Breast epithelium (tissue), 4 donors: Measurements from ENCODE around the gene STPG3. TPM values are rescaled to one million over a fixed set of nuclear protein-coding genes. Genes with fewer than 3 reads are reported as not detected.

Source experiments
- DNase-seq, 2 donors: peaks; one replicate each; pipeline ENCODE4 v3.0.0-alpha.2; 2019; ENCODE audit warnings: low spot score in 2 of 2
- H3K27ac ChIP-seq, 2 donors: fragments of 200-600 bp; sonication (generic) in 1 of 2; one replicate each; pipeline ENCODE4 v1.5.1; 2016 to 2019; ENCODE audit warnings: mild to moderate bottlenecking in 1 of 2
- H3K27me3 ChIP-seq, 2 donors: fragments of 200-600 bp; sonication (generic) in 1 of 2; one replicate each; pipeline versions ENCODE4 v1.5.1 to v1.6.0; 2017 to 2019; ENCODE audit warnings: control low read depth in 1 of 2, mild to moderate bottlenecking in 1 of 2
- H3K36me3 ChIP-seq: fragments of 200-600 bp; one replicate; pipeline ENCODE4 v1.5.1; 2019
- H3K4me1 ChIP-seq, 2 donors: fragments of 200-600 bp; sonication (generic); one replicate each; pipeline ENCODE4 v1.5.1; 2016 to 2019; ENCODE audit warnings: control low read depth in 1 of 2
- H3K4me3 ChIP-seq, 3 donors: fragments of 200-600 bp; sonication (generic); 1 replicate in 2 of 3; 2 replicates in 1 of 3; pipeline ENCODE4 v1.5.1; 2016 to 2019; ENCODE audit warnings: mild to moderate bottlenecking in 3 of 3, moderate library complexity in 2 of 3
- H3K9me3 ChIP-seq, 2 donors: fragments of 200-600 bp; sonication (generic) in 1 of 2; one replicate each; pipeline ENCODE4 v1.5.1; 2016 to 2019; ENCODE audit warnings: control low read depth in 1 of 2
- POLR2A ChIP-seq: fragments of 450-650 bp; IDR thresholded peaks from one replicate; pipeline ENCODE4 v1.6.1; 2016; ENCODE audit warnings: antibody characterized with exemption, mild to moderate bottlenecking, moderate library complexity
- POLR2AphosphoS5 ChIP-seq, 3 donors: sonication (generic); formaldehyde crosslinking; IDR thresholded peaks; one replicate each; pipeline ENCODE4 v1.6.1; 2017; ENCODE audit warnings: antibody characterized with exemption in 3 of 3
- intact Hi-C: fragments of 100-400 bp; cut with DNase I; formaldehyde crosslinking; loops from one replicate; pipeline ENCODE4 v1.15.1; 2023; ENCODE audit warnings: low total_unique reads
- total RNA-seq, 3 donors: library from RNA; depleted of rRNA; stranded (reverse); fragments of >200 nt; gene quantifications; one replicate each; pipeline ENCODE4 v1.1.0, GENCODE V29; 2016
- TF ChIP-seq, protein P1 (sequence below), 3 donors: fragments of 450-650 bp; IDR thresholded peaks; one replicate each; pipeline ENCODE4 v1.5.1; 2016 to 2017; ENCODE audit warnings: antibody characterized with exemption in 3 of 3, mild to moderate bottlenecking in 3 of 3, moderate library complexity in 3 of 3

Gene STPG3
- total RNA-seq, 3 donors from 2014 or later: not detected

DNA sequence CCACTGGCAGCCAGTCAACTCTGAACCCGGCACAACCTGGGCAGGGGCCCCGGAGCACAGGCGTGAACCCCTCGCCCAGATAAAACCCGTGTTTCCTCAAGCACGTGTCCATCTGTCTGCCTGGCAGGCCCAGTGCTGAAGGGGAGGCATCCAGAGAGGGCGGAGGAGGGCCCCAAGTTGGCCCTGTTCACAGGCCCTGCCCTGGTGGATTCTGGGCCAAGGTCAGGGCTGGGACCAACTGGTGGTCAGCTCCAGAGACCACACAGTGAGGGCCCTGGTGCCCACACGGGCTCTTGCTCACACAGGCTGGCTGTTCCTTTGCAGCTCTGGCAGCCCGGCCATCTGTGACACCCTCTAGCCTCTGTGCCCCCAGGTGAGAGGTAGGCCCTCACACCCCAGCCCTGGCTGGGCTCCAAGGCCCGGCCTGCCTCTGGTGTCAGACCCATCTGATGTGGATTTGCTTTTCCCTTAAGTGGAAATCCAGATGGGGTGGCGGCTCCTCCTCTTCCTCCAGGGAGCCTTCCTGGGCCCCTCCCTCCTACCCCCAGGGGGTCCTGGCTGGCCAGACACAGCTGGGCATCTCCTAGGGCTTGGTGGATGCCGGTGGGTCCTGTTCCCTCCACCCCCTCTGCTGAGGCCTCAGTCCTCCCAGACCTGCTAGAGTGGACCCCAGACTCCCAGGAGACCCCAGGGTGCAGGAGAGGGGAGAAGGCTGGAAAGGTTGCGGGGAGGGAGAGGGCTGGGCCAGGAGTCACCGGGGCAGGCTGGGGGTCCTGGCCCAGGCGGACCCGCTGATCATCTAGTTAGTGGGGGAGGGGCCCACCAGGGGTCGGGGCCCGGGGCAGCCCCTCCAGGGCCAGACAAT lies 525 bp upstream of the STPG3 start:
- Histone ChIP-seq H3K4me1 (peaks cover 0 to 5% of the 10 kb centered on the region in 2 donors), H3K9me3 (no peaks in the 10 kb centered on the region), H3K27me3 (no peaks in the 10 kb centered on the region), H3K27ac (no peak overlapping the region), H3K4me3 (no peak overlapping the region), H3K36me3 (no peaks in the 10 kb centered on the region)
- intact Hi-C loops: loop anchor here (10.0 kb wide), 1 partner anchor 1876 kb away; no protein-coding TSS in a partner anchor
- DNase-seq: no peak
- TF ChIP-seq, protein P1, sequence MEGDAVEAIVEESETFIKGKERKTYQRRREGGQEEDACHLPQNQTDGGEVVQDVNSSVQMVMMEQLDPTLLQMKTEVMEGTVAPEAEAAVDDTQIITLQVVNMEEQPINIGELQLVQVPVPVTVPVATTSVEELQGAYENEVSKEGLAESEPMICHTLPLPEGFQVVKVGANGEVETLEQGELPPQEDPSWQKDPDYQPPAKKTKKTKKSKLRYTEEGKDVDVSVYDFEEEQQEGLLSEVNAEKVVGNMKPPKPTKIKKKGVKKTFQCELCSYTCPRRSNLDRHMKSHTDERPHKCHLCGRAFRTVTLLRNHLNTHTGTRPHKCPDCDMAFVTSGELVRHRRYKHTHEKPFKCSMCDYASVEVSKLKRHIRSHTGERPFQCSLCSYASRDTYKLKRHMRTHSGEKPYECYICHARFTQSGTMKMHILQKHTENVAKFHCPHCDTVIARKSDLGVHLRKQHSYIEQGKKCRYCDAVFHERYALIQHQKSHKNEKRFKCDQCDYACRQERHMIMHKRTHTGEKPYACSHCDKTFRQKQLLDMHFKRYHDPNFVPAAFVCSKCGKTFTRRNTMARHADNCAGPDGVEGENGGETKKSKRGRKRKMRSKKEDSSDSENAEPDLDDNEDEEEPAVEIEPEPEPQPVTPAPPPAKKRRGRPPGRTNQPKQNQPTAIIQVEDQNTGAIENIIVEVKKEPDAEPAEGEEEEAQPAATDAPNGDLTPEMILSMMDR (IDR thresholded peaks at IDR 0.05): no peak
- no peak for TF ChIP-seq POLR2A
- TF ChIP-seq POLR2AphosphoS5 (IDR thresholded peaks at IDR 0.05): no peak

DNA sequence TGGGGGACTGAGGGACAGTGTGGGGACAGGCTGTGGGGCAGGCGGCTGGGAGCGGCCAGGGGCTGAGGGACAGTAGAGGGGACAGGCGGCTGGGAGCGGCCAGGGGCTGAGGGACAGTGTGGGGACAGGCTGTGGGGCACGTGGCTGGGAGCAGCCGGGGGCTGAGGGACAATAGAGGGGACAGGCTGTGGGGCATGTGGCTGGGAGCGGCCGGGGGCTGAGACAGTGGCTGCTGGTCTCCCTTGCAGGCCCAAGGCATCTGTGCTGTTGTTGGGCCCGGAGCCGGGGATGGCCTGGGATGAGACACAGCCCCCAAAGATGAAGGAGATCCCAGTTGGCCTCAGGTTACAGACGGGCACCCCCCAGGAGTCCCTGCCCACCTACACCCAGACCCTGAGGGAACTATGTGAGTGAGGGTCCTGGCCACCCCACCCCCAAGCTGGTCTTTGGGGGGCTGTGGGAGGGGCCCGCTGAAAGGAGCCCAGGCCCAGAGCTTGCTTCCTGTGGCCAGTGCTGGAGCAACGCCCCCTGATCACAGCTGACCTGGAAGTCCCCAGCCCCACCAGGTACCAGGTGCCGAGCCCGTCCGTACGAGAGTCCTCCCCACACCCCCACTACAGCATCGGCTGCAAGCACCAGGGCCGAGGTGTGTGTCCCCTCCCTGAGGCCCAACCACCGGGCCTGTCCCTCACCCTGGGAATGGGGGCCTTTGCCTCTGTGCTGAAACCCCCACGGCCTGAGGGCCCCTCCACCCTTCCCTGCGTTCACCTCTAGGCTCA lies 593 bp downstream of the STPG3 start:
- H3K27ac ChIP-seq: no peak overlapping the region
- peaks cover 5 to 12% of the 10 kb centered on the region in 2 donors for H3K4me1 ChIP-seq
- no peaks in the 10 kb centered on the region for H3K36me3 ChIP-seq
- H3K27me3 ChIP-seq: no peaks in the 10 kb centered on the region
- TF ChIP-seq POLR2A (no peak), POLR2AphosphoS5 (IDR thresholded peaks at IDR 0.05) (no peak)
- TF ChIP-seq, protein P1 (IDR thresholded peaks at IDR 0.05): no peak
- no peak for DNase-seq
- no peaks in the 10 kb centered on the region for H3K9me3 ChIP-seq
- intact Hi-C loops: loop anchor here (10.0 kb wide), 1 partner anchor 1877 kb away; no protein-coding TSS in a partner anchor
- no peak overlapping the region for H3K4me3 ChIP-seq

DNA sequence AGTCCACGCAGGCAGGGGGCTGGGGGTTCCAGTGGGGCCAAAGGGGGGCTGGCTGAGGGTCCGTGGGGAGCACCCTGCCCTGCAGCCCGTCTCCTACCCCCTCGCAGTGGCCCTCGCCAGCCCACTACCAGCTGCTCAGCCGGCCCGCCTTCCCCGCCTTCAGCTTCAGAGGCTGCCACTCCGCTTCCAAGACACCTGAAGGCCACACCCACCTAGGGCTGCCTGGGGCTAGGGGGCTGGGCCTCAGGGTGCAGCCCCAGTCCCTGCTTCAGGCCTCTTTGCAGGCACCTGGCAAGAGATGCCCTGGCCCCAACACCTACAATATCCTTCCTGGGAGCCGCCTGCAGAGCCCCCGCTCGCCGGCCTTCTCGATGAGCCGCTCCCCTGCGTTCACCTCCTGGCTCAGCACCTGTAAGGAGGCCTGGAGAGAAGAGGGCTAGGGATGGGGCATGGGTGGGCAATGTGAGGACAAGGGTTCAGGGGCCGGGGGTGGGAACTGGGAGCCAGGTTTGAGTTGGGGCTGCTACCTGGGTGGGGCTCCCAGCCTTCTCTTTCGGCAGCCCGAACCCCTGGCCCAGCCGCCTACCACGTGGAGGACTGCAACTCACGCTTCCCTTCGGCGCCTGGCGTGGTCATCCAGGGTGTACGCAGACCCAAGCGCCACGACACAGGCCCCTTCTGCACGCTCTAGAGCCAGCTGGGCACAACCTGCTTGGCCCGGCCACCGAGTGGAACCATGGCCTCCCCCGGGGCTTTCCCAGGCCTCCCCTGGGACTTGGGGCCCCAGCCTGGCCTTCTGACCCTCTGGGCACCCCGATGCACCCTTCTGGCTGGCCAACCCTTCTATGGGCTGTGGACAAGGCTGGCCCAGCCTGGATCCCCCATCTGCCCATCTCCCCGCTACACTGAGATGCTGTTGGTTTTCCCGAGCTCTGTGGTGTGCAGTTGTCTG lies 1.7 kb downstream of the STPG3 start:
- no peaks in the 10 kb centered on the region for H3K27me3 ChIP-seq
- TF ChIP-seq POLR2AphosphoS5 (IDR thresholded peaks at IDR 0.05) (no peak), POLR2A (no peak)
- TF ChIP-seq, protein P1 (IDR thresholded peaks at IDR 0.05): no peak
- intact Hi-C loops: loop anchor here (10.0 kb wide), 1 partner anchor 1878 kb away; no protein-coding TSS in a partner anchor

DNA sequence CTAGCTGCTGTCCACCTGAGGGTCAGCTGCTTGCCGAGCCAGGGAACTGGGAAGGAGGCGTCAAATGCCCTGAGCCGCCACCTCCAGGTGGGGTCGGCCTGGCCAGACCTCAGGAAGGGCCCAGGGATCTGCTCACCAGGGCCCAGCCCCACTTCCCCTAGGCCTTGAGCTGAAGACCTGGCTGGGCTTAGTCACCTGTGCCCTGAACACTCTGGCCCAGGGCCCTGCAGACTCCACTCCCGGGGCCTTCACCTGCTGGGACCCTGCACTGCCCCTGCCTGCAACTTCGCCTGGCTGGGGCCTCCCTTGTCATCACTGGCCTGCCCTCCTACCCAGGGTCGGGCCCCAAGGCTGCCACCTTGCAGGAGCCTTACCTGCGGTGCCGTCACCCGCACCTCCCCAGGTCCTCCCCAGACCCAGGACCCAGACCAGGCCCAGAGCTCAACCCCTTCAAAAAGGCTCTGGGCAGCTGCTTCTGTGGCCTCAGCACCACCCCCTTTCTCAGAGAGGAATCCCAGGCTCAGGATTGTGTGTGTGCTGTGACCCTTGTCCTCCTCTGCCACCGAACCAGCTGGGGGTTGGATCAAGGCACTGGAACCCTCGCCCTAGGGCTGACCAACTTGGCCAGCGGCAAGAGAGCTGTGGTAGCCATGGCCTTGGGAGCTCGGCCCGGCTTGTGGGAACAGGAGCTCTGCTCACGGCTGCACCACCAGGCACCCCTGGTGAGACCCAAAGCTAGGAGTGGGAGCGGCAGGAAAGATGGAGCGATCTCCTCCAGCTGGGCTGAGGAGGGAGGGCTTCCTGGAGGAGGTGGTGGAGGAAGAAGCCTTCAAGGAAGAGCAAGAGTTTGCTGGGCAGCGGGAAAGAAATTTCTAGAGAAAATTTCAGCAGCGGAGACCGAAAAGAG lies 2.9 kb downstream of the STPG3 start:
- no peak for DNase-seq
- Histone ChIP-seq H3K27me3 (no peaks in the 10 kb centered on the region), H3K27ac (no peak overlapping the region), H3K9me3 (no peaks in the 10 kb centered on the region), H3K4me3 (peak overlapping the region; percentile 98 to 100 (median 99)), H3K36me3 (no peaks in the 10 kb centered on the region), H3K4me1 (peaks cover 5 to 12% of the 10 kb centered on the region in 2 donors)
- intact Hi-C loops: loop anchor here (10.0 kb wide), 1 partner anchor 1879 kb away; no protein-coding TSS in a partner anchor
- TF ChIP-seq POLR2A (no peak), POLR2AphosphoS5 (IDR thresholded peaks at IDR 0.05) (no peak)
- TF ChIP-seq, protein P1 (IDR thresholded peaks at IDR 0.05): no peak

More for the DNA sequence above, 1.7 kb downstream of the STPG3 start:
- Histone ChIP-seq H3K4me1 (peaks cover 5 to 12% of the 10 kb centered on the region in 2 donors), H3K9me3 (no peaks in the 10 kb centered on the region), H3K36me3 (no peaks in the 10 kb centered on the region), H3K27ac (no peak overlapping the region), H3K4me3 (no peak overlapping the region)
- DNase-seq: no peak
